ENCODE data around the gene HEXA.

HEXA gene

DNA sequence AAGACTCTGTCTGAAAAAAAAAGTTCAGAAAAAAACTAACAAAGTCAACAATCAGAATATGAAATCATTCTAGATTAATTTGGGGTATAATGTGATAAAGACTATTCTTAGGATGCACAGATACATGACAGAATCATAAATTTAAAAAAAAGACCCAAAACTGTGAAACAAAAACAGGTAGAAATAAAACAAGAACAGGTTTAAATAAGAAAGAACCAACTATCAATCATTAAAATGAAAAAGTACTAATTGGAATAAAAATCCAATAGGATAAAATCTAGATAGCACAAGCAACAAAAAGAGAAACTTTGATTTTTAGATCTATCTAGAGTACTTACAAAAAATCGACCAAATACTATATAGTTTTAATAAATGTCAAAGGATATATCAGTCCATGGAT is 35.7 kb upstream of the HEXA start:
- H3K9me3 ChIP-seq (ENCODE audit: severe bottlenecking) = peaks cover 4% of the 10 kb centered on the region
- TF ChIP-seq, protein P1, sequence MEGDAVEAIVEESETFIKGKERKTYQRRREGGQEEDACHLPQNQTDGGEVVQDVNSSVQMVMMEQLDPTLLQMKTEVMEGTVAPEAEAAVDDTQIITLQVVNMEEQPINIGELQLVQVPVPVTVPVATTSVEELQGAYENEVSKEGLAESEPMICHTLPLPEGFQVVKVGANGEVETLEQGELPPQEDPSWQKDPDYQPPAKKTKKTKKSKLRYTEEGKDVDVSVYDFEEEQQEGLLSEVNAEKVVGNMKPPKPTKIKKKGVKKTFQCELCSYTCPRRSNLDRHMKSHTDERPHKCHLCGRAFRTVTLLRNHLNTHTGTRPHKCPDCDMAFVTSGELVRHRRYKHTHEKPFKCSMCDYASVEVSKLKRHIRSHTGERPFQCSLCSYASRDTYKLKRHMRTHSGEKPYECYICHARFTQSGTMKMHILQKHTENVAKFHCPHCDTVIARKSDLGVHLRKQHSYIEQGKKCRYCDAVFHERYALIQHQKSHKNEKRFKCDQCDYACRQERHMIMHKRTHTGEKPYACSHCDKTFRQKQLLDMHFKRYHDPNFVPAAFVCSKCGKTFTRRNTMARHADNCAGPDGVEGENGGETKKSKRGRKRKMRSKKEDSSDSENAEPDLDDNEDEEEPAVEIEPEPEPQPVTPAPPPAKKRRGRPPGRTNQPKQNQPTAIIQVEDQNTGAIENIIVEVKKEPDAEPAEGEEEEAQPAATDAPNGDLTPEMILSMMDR (IDR thresholded peaks at IDR 0.05; ENCODE audit: low read depth, low read length) = no peak
- DNase-seq = no peak
- H3K4me3 ChIP-seq (ENCODE audit: low read depth, low read length) = no peak overlapping the region
- no peak overlapping the region for H3K27ac ChIP-seq
- H3K36me3 ChIP-seq = no peaks in the 10 kb centered on the region
- H3K27me3 ChIP-seq (ENCODE audit: insufficient read depth, low read depth, severe bottlenecking) = no peaks in the 10 kb centered on the region

DNA sequence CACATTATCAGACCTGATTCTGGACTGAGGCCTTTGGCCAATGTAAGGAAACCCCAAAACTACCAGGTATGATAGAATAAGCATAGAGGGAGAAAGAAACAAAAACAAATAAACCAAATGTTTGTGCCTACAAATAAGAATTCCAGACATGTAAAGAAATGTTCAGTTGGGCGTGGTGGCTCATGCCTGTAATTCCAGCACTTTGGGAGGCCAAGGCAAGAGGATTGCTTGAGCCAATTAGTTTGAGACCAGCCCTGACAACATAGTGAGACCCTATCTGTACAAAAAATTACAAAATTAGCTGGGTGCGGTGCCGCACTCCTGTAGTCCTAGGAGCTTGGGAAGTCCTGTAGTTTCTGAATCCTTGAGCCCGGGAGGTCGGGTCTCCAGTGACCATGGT is 35.3 kb upstream of the HEXA start:
- no peak overlapping the region for H3K27ac ChIP-seq
- no peaks in the 10 kb centered on the region for H3K27me3 ChIP-seq (ENCODE audit: insufficient read depth, low read depth, severe bottlenecking)
- H3K4me3 ChIP-seq (ENCODE audit: low read depth, low read length) = no peak overlapping the region
- no peaks in the 10 kb centered on the region for H3K36me3 ChIP-seq
- no peak for DNase-seq
- peaks cover 4% of the 10 kb centered on the region for H3K9me3 ChIP-seq (ENCODE audit: severe bottlenecking)
- TF ChIP-seq, protein P1 (IDR thresholded peaks at IDR 0.05; ENCODE audit: low read depth, low read length) = no peak

DNA sequence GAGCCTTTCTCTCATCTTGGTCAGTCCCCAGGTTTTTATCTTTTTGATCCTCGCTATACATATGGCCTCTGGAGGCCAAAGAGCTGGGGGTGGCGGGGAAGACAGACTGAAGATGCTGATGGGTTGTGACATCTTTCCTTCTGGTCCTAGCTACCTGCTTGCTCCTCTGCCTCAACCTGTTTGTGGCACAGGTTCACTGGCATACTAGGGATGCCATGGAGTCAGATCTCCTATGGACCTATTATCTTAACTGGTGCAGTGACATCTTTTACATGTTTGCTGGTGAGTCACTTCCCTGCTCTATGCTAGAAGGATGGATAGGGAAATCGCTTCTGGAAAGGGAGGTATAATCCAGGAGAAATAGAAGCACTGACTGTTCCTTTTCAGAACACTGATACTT is 31.1 kb upstream of the HEXA start:
- H3K9me3 ChIP-seq (ENCODE audit: severe bottlenecking) = no peaks in the 10 kb centered on the region
- no peak for DNase-seq
- H3K27me3 ChIP-seq (ENCODE audit: insufficient read depth, low read depth, severe bottlenecking) = no peaks in the 10 kb centered on the region
- TF ChIP-seq, protein P1 (IDR thresholded peaks at IDR 0.05; ENCODE audit: low read depth, low read length) = no peak
- H3K4me3 ChIP-seq (ENCODE audit: low read depth, low read length) = no peak overlapping the region
- H3K36me3 ChIP-seq = no peaks in the 10 kb centered on the region
- no peak overlapping the region for H3K27ac ChIP-seq

DNA sequence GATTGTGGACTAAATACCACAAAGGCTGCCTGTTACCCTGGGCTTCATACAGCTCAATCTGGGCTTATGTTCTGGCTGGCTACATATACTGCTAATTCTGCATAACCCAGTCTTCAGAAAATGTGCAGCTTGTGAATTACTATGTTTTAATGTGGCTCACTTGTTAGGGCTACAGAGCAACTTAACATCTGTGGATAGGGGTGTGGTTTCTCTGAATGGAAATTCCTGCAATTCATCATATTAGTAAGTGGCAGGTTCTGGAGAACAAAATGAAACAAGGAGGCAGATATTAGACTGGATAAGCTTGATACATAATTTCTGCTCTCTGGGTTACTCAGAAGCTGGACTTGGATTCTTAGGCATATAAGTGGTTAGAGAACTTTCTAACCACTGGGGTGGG is 29.0 kb upstream of the HEXA start:
- Histone ChIP-seq H3K27me3 (ENCODE audit: insufficient read depth, low read depth, severe bottlenecking) (no peaks in the 10 kb centered on the region), H3K27ac (no peak overlapping the region), H3K4me3 (ENCODE audit: low read depth, low read length) (no peak overlapping the region), H3K36me3 (no peaks in the 10 kb centered on the region), H3K9me3 (ENCODE audit: severe bottlenecking) (no peaks in the 10 kb centered on the region)
- TF ChIP-seq, protein P1 (IDR thresholded peaks at IDR 0.05; ENCODE audit: low read depth, low read length) = no peak
- no peak for DNase-seq

DNA sequence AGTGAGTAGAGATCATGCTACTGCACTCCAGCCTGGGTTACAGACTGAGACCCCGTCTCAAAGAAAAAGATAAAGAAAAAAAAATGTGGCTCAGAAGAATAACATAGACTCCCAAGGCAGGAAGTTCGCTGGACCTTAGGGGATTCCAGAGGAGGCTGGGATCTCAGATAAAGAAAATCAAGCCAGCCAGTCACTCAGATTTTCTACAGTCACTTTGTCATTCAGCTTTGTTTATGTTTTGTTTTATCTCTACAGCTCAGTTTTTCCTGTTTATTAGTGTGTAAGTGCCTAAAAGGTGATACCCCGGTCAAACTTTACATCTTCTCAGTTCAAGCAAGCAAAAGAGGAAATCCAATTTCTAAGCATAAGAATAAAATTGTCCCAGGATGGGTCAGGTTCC is 28.5 kb upstream of the HEXA start:
- Histone ChIP-seq H3K4me3 (ENCODE audit: low read depth, low read length) (no peak overlapping the region), H3K27me3 (ENCODE audit: insufficient read depth, low read depth, severe bottlenecking) (no peaks in the 10 kb centered on the region), H3K9me3 (ENCODE audit: severe bottlenecking) (no peaks in the 10 kb centered on the region), H3K36me3 (no peaks in the 10 kb centered on the region), H3K27ac (no peak overlapping the region)
- TF ChIP-seq, protein P1 (IDR thresholded peaks at IDR 0.05; ENCODE audit: low read depth, low read length) = no peak
- no peak for DNase-seq

DNA sequence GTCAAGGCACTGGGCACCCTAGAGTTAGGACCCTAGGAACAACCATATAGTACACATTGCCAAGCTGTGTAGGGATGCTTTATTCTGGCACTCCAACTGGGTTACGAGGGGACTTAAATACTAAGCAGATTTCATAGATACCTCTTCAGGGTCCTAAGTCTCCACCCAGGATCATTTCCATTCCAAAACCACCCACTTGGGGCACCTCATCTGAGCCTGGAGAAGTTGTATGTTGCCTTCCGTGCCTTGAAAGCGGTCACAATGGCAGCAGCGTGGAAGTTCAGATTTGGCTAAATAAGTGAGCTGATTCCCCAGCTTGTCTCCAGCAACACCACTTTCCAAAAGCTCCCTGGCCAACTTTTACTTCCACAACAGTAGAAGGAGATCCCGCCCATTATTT is 26.9 kb upstream of the HEXA start:
- TF ChIP-seq, protein P1 (IDR thresholded peaks at IDR 0.05; ENCODE audit: low read depth, low read length) = no peak
- Histone ChIP-seq H3K36me3 (no peaks in the 10 kb centered on the region), H3K27me3 (ENCODE audit: insufficient read depth, low read depth, severe bottlenecking) (no peaks in the 10 kb centered on the region), H3K9me3 (ENCODE audit: severe bottlenecking) (no peaks in the 10 kb centered on the region), H3K27ac (no peak overlapping the region), H3K4me3 (ENCODE audit: low read depth, low read length) (no peak overlapping the region)
- no peak for DNase-seq
